DMS153 treated with DMSO at 0.1 percent for 48 hours (cell line): Measurements from ENCODE around the gene FREY1.

Source experiments
- DNase-seq: peaks from one replicate; lab custom pipeline; 2025; ENCODE audit not compliant: unreplicated experiment; lab: John Stamatoyannopoulos, UW

Gene FREY1, protein sequence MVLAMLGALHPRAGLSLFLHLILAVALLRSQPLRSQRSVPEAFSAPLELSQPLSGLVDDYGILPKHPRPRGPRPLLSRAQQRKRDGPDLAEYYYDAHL

DNA sequence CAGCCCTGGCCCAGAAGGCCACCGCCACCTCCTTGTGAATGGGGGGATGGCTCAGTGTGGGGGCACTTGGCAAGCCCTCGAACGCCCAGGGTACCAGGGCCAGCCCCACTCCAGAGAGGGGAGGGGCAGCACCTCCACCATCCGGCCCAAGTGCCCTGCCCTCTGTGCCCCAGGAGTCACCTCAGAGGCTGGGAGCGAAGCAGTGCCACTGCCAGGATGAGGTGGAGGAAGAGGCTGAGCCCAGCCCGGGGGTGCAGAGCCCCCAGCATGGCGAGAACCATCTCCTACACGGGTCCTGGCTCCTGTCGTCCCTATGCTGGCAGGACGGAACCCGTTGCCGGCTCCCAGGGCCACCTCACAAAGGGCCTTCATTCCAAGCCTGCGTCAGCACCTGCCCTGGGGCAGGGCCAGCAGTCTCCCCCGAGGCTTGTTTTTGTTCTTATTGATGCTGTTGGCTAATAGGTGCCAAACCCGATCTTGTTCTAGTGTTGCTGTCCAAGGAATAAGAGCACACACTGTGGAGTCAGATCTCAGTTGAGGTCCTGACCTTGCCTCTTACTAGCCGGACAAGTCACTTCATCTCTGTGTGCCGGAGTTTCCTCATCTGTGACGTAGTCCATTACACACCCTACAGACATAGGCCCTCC is at the start of gene FREY1:
Gene FREY1 (minus strand): TSS at position 307 of the 647 bp plus-strand sequence. CDS start 26 bp downstream, at position 281.
- DNase-seq, result no peak

GRCh38 chr11:45949992-45950407 is 42.9 kb upstream of the FREY1 start:
- no peak for DNase-seq

GRCh38 chr11:45948356-45948755 is 41.3 kb upstream of the FREY1 start:
- DNase-seq, result no peak

GRCh38 chr11:45947885-45948284 is 40.8 kb upstream of the FREY1 start:
- DNase-seq, result no peak

DNA sequence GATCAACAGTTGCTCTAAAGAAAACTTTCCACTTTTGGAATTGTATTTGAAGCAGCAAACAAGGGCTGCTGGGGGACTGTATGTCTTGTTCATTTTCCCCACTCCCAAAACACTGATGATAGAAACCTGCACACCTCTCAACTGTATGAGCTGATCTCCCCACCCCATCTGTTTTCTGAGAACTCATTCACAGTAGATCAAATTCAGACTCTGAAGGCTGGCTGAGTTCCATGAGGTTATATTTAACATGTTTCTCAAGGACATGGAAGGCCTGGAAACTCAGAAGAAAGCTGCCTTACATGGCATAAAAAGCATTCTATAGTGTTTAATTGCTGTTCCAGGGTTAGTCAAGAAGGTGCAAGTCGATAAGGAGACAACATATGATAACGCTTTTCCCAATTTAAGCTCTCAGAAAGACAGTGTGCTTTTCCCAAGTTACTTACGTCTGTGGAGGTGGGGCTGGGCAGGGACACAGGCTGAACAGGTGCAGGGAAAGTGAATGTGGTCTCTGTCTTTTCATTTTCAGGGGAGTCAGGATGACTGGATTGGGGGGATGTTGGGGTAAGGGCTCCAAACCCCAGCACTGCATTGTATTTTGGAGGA is 38.4 kb upstream of the FREY1 start:
- no peak for DNase-seq

- DNase-seq, result no peak
Observed at GRCh38 chr11:45942381-45942780, 35.3 kb upstream of the FREY1 start.

DNA sequence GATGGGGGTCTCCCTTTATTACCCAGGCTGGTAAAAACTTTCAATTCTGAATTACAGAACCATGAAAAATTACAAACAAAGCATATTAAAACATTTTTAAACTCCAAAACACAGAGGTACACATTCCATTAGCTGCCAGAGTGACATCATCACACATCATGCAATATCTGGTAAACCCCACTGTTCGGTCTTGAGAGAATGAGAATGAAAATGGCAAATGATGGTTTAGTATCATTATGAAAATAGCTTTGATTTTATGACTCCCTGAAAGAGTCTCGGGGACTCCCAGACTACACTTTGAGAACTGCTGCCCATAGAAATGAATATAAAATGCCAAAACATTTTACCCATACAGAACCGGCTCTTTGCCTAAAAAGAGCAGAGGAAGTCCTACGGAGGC is 34.2 kb upstream of the FREY1 start:
- DNase-seq, result no peak

- DNase-seq, result no peak
Observed at GRCh38 chr11:45939836-45940235, 32.8 kb upstream of the FREY1 start.

- DNase-seq, result no peak
Observed at GRCh38 chr11:45937916-45938315, 30.8 kb upstream of the FREY1 start.

DNA sequence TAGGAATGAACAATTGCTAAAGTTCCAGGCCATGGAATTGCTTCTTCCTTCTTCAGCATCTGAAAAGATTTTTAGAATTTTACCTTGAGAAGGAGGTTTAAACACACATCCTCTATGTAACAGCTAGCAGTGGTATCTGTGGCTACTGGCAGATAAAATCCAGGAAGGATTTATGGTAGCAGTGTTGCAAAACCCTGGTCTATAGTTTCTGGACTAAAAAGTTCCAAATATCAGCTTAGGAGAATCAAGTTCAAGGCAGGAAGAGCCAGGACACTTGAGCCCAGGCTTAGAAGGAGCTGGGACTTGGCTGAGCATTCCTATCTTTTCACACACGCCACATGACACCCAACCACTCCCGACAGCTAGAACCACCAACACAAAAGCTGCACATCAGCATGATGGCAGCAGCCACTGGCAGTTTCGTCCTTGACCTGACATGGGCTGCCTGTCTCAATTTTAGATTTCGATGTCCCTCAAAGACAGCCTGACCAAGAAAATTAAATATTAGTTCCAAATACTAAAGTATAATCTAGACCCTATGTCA is 29.5 kb upstream of the FREY1 start:
- no peak for DNase-seq

DNA sequence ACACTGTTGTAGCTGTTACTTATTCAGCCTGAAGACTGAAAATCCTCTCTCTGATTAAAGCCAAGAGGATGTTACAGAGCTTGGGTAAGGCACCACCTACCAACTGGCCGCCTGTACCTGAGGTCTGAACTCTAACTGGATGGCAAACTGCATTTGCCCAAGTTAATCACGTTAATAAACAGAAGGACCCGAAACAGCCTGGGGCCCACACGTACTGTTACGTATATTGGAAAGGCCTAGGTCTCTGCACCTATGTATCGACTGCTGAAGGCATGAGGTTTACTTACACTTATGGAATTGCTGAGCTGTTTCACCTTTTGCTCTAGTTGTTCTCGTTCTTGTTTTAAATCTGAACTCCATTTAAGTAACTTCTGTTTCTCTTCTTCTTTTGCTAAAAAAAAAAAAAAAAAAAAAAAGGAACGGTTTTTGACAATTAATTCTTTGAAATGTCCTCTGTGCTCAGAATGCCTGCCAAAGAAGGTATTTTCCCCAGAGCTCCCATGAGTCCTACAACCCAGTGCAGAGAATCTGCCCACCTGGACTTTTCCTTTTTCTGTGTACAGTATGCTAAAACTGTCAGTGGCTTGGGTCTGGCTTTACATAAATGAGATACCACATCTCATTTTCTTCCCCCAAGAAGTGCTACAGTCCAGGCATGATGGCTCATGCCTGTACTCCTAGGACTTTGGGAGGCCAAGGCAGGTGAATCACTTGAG is 28.4 kb upstream of the FREY1 start:
- DNase-seq, result no peak

DNA sequence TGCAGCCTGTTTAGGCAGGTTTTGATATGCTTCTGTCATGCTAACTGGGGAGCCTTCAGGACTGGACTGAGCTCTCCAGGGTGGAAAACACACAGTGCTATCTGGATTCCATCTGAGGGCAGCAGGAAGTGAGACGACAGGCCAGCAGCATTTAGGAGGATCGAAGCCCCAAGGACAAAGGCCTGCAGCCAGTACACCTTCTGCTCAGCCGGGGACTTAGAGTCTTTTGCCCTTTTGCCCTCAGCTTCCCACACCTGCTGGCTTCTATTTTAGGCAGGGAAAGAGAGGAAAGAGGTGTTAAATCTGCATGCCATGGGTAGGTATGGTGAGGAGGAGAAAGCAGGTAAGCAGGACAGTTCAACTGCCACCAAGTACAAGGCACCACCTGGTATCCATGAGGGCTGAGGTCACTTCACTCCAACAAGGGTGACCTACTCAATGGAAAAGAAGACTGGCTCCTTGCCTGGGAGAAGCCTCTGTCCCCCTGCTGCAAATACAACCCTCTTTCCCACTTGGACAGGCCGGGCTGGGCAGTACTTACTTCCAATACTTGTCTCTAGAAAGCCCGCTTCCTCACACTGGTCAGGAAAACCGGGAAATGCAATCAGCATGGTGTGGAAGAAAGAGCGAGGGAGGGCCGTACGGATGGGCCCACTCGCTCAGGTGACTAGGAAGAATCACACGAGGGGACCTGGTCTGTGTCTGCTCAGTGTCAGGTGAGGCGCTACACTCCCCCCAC is 27.7 kb upstream of the FREY1 start:
- no peak for DNase-seq

DNA sequence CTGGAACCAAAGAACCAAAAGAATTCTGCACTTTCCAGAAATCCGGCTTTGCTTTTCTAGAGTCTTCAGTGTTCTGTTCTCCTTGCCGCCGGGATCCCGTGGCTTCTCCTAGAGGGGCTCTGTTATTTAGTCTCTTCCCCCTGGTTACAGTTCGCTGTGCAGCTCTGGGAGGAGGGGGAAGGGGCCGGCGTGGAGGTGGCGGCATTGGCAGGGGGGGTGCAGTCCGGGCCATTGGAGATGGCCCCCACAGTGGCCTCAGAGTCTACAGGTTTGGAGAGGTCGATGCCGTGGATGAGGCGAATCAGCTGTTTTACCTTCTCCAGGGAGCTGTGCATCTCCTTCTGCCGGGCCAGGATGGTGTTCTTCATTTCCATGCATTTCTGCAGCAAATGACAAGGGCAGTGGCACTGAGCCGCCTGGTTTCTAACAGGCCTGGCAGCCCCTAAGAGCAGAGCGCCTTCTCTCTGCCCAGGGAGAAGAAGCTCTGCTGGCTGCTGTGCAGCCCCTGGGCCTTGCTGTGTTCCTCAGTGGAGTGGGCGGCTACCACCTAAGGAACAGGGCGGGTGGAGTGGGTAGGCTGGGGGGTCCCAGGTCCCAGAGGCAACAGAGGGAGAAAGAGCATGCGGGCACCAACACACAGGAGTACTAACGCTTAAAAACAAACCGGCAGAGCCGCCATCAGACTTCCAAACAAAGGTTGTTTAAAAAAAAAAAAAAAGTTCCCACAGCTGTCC is 26.9 kb upstream of the FREY1 start:
- DNase-seq, result no peak

GRCh38 chr11:45933131-45933831 is 26.2 kb upstream of the FREY1 start:
- no peak for DNase-seq

- no peak for DNase-seq
Observed at GRCh38 chr11:45932217-45932616, 25.1 kb upstream of the FREY1 start.

DNA sequence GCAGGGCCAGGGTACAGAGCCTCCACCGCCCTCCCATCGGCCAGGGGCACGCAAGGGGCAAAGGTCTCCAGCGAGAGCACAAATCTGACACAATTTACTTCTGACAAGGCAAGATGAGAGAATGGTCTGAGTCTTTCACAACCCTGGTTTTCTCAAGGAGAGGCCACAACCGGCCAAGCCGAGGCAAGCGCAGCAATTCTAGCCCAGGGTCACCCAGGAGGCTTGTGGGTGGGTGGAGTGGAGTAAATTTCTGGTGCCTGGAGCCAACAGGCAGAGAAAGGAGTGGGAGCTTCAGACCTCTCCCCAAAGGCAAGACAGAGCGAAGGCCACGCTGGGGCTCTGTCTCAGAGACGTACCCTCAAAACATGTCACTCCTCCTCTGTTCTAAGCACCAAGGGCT is 24.7 kb upstream of the FREY1 start:
- DNase-seq, result no peak

DNA sequence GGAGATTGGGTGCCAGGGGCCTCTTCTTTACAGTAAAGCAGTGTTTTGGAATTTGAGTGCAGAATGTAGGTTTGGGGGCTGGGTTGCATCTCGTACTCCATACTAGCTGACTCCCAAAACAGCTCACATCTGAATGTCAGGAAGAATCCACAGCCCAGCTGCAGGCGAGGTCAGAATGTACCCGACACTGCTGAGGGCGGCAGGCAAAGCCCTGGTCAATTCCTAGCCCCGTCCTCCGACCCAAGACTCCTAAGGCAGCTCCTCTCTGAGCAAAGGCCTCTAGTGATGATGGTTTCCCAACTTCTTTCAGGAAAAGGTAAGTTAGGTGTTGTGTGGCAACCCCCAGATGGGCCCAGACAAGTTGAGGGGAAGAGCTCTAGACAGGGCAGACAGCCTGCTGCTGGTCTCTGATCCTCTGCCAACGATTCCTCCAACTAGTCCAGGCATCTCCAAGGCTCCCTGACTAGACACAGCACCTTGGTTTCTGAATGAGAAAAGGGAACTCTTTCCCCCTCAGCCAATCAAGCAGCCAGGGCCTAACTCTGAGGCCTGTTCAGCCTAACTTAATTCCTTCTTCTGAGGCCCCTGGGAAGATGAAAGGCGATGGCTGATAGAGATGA is 24.0 kb upstream of the FREY1 start:
- no peak for DNase-seq

DNA sequence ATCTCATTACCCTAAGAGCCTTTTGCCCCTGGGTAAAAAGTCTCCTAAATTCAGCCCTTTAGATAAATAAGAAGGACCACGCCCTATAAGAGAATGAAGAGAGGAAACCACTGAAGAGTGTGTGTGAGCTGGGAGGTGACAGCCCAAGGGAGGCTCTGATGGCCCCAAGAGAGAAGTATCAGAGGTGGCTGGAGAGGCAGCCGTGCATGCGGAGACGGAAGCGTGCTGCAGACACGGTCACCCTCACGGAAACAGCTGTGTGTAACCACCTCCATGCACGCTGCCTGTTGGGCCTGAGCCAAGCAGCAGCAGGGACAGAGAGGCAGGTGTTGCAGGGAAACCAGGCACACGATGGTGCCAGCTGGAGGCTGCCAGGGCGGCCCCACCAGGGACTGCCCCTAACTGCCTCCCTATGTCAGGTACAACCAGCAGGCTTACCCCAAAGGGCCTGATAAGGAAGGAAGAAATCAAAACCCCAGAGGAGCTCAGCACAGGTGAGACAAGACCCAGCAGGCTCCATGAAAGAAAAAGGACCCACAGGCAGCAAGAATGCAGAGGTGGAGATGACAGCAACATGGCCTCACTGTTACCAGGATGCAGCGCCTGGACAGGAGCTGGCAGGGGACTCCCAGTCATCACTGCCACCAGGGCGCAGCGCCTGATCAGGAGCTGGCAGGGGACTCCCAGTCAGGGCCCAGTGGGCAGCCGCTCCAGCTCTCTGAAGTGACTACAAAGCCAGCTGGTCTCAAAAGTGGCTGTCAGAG is 23.1 kb upstream of the FREY1 start:
- peak; percentile 82 for DNase-seq
